Measurements from ENCODE around the gene TRIM36. TPM values are rescaled to one million over a fixed set of nuclear protein-coding genes. Genes with fewer than 3 reads are reported as not detected.
A peak's percentile ranks its signal among the peaks of the same experiment; 100 is the strongest.

The TRIM36 gene
- polyA plus RNA-seq, 1 of the 3 experiments (the other 2 are of a cell fraction), result 0.16 TPM

- TF ChIP-seq, protein P1, sequence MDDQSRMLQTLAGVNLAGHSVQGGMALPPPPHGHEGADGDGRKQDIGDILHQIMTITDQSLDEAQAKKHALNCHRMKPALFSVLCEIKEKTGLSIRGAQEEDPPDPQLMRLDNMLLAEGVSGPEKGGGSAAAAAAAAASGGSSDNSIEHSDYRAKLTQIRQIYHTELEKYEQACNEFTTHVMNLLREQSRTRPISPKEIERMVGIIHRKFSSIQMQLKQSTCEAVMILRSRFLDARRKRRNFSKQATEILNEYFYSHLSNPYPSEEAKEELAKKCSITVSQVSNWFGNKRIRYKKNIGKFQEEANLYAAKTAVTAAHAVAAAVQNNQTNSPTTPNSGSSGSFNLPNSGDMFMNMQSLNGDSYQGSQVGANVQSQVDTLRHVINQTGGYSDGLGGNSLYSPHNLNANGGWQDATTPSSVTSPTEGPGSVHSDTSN (IDR thresholded peaks at IDR 0.05), result no peak; the same call in 1 of the 2 replicates
- TF ChIP-seq RXRA (IDR thresholded peaks at IDR 0.05; ENCODE audit: borderline replicate concordance, low read depth), result no peak
- no peak for TF ChIP-seq TEAD4 (IDR thresholded peaks at IDR 0.05; ENCODE audit: borderline replicate concordance, insufficient read depth)
- TF ChIP-seq RCOR1 (IDR thresholded peaks at IDR 0.05; ENCODE audit: low read length), result peak; percentile 95
These were observed 25.0 kb upstream of the TRIM36 start (continued) for GRCh38 chr5:115194676-115195075.

DNA sequence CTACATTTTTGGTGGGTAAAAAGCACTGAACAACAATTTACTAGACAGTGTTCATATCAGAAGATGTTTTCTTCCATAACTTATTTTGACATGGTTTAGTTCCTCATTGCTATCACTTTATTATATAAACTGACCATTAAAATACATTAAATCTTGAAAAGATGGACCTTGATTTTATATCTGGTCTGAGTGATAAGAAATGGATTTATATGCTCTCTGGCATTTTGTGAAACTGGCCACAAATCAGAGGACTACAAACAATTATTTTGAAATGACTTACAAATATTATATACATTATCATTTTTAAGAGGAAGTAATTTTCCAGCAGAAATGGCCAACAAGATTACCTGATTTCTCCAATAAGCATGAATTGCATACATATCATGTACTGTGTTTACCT, 23.6 kb upstream of the TRIM36 start:
- no peak overlapping the region for H2AFZ ChIP-seq (ENCODE audit: low read depth)
- no peaks in the 10 kb centered on the region for H3K9me2 ChIP-seq
- H3F3A ChIP-seq (replicated peaks; ENCODE audit: insufficient read depth), result peaks cover 3% of the 10 kb centered on the region
- peaks cover 0 to 17% of the 10 kb centered on the region in 2 experiments; a peak in 2 of 4 replicates for H3K4me1 ChIP-seq (ENCODE audit: control insufficient read depth in 1 of 2, insufficient read depth in 2 of 2, low read depth in 1 of 2, low read length in 1 of 2)
- no peak overlapping the region for H3K4me2 ChIP-seq
- POLR2A ChIA-PET, result no interaction called here
- TF ChIP-seq TAF1 (IDR thresholded peaks at IDR 0.05; ENCODE audit: borderline replicate concordance, low read depth, low read length), result no peak
- peak in 1 of 2 experiments; percentile 56; a peak in 1 of 4 replicates for TF ChIP-seq EP300 (IDR thresholded peaks at IDR 0.05; ENCODE audit: borderline replicate concordance in 1 of 2, low read depth in 1 of 2, low read length in 1 of 2)
- TF ChIP-seq GATA2 (CRISPR knock-in tag; IDR thresholded peaks at IDR 0.05), result peak; percentile 56; the same call in 1 of the 2 replicates
- TF ChIP-seq, protein P2, sequence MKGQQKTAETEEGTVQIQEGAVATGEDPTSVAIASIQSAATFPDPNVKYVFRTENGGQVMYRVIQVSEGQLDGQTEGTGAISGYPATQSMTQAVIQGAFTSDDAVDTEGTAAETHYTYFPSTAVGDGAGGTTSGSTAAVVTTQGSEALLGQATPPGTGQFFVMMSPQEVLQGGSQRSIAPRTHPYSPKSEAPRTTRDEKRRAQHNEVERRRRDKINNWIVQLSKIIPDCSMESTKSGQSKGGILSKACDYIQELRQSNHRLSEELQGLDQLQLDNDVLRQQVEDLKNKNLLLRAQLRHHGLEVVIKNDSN (IDR thresholded peaks at IDR 0.05; ENCODE audit: borderline replicate concordance, low read depth), result no peak
- no peaks in the 10 kb centered on the region for H3K36me3 ChIP-seq (replicated peaks in 1 of 2; ENCODE audit: control insufficient read depth in 1 of 2, insufficient read depth in 2 of 2, low read length in 1 of 2)
- CTCF ChIA-PET, result interaction anchor here (0.6 to 1.4 kb wide), 2 partner anchors 12 to 13 kb away, joined by 3 to 11 read pairs; no protein-coding TSS in a partner anchor
- H4K20me1 ChIP-seq (ENCODE audit: insufficient read depth), result no peaks in the 10 kb centered on the region
- no peak overlapping the region for H3K9ac ChIP-seq
- H3K4me3 ChIP-seq (ENCODE audit: low read depth in 2 of 2, low read length in 1 of 2), result no peak overlapping the region
- H3K9me3 ChIP-seq, result no peaks in the 10 kb centered on the region
- H3K27me3 ChIP-seq (ENCODE audit: insufficient read depth), result no peaks in the 10 kb centered on the region
- H3K79me2 ChIP-seq (ENCODE audit: insufficient read depth), result no peaks in the 10 kb centered on the region
- no peak for DNase-seq
- no peak overlapping the region; a peak in 1 of 4 replicates for H3K27ac ChIP-seq (ENCODE audit: low read depth in 2 of 2, low read length in 1 of 2)

- no peak for TF ChIP-seq TCF12 (IDR thresholded peaks at IDR 0.05)
- no peak for TF ChIP-seq RXRA (IDR thresholded peaks at IDR 0.05; ENCODE audit: borderline replicate concordance, low read depth)
- TF ChIP-seq, protein P3, sequence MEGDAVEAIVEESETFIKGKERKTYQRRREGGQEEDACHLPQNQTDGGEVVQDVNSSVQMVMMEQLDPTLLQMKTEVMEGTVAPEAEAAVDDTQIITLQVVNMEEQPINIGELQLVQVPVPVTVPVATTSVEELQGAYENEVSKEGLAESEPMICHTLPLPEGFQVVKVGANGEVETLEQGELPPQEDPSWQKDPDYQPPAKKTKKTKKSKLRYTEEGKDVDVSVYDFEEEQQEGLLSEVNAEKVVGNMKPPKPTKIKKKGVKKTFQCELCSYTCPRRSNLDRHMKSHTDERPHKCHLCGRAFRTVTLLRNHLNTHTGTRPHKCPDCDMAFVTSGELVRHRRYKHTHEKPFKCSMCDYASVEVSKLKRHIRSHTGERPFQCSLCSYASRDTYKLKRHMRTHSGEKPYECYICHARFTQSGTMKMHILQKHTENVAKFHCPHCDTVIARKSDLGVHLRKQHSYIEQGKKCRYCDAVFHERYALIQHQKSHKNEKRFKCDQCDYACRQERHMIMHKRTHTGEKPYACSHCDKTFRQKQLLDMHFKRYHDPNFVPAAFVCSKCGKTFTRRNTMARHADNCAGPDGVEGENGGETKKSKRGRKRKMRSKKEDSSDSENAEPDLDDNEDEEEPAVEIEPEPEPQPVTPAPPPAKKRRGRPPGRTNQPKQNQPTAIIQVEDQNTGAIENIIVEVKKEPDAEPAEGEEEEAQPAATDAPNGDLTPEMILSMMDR (IDR thresholded peaks at IDR 0.05), result no peak
- no peak for TF ChIP-seq JUND (IDR thresholded peaks at IDR 0.05)
- TF ChIP-seq POLR2AphosphoS5 (IDR thresholded peaks at IDR 0.05; ENCODE audit: low read depth, low read length), result no peak
- TF ChIP-seq MEF2A (IDR thresholded peaks at IDR 0.05; ENCODE audit: borderline replicate concordance, low read depth), result no peak
- no peak for TF ChIP-seq EZH2phosphoT487 (IDR thresholded peaks at IDR 0.05; ENCODE audit: borderline replicate concordance, low read depth)
- TF ChIP-seq, protein P4, sequence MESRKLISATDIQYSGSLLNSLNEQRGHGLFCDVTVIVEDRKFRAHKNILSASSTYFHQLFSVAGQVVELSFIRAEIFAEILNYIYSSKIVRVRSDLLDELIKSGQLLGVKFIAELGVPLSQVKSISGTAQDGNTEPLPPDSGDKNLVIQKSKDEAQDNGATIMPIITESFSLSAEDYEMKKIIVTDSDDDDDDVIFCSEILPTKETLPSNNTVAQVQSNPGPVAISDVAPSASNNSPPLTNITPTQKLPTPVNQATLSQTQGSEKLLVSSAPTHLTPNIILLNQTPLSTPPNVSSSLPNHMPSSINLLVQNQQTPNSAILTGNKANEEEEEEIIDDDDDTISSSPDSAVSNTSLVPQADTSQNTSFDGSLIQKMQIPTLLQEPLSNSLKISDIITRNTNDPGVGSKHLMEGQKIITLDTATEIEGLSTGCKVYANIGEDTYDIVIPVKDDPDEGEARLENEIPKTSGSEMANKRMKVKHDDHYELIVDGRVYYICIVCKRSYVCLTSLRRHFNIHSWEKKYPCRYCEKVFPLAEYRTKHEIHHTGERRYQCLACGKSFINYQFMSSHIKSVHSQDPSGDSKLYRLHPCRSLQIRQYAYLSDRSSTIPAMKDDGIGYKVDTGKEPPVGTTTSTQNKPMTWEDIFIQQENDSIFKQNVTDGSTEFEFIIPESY (IDR thresholded peaks at IDR 0.05; ENCODE audit: borderline replicate concordance, low read depth), result no peak
- TF ChIP-seq, protein P1 (IDR thresholded peaks at IDR 0.05), result no peak
- no peak for TF ChIP-seq MXI1 (IDR thresholded peaks at IDR 0.05; ENCODE audit: low read depth, low read length)
- no peak for TF ChIP-seq SIN3A (IDR thresholded peaks at IDR 0.05; ENCODE audit: borderline replicate concordance, low read depth, low read length)
- TF ChIP-seq RCOR1 (IDR thresholded peaks at IDR 0.05; ENCODE audit: low read length), result no peak
- TF ChIP-seq ELF1 (IDR thresholded peaks at IDR 0.05), result no peak
- Histone ChIP-seq H3K9me3 (no peaks in the 10 kb centered on the region), H2AFZ (ENCODE audit: low read depth) (no peak overlapping the region), H3K27ac (ENCODE audit: low read depth in 2 of 2, low read length in 1 of 2) (no peak overlapping the region), H3K4me3 (ENCODE audit: low read depth in 2 of 2, low read length in 1 of 2) (no peak overlapping the region), H3K36me3 (replicated peaks in 1 of 2; ENCODE audit: control insufficient read depth in 1 of 2, insufficient read depth in 2 of 2, low read length in 1 of 2) (no peaks in the 10 kb centered on the region), H3K9ac (no peak overlapping the region), H3K79me2 (ENCODE audit: insufficient read depth) (no peaks in the 10 kb centered on the region), H3K4me2 (no peak overlapping the region), H3K9me2 (no peaks in the 10 kb centered on the region), H3K4me1 (ENCODE audit: control insufficient read depth in 1 of 2, insufficient read depth in 2 of 2, low read depth in 1 of 2, low read length in 1 of 2) (peaks cover 0 to 17% of the 10 kb centered on the region in 2 experiments; a peak in 2 of 4 replicates), H3F3A (replicated peaks; ENCODE audit: insufficient read depth) (peaks cover 3% of the 10 kb centered on the region), H4K20me1 (ENCODE audit: insufficient read depth) (no peaks in the 10 kb centered on the region), H3K27me3 (ENCODE audit: insufficient read depth) (no peaks in the 10 kb centered on the region)
- 97% methylated on average over 1 of the region's 1 CpG for WGBS (ENCODE audit: low lambda C conversion rate)
- CTCF ChIA-PET, result no interaction called here
- no peak for DNase-seq
- POLR2A ChIA-PET, result no interaction called here
These were observed 22.4 kb upstream of the TRIM36 start for GRCh38 chr5:115192098-115192497.
